Hepatocyte (in vitro differentiated cells): Measurements from ENCODE around the gene GGNBP2.

Experiments used
- EZH2 ChIP-seq: fragments of 200-600 bp; sonication (generic); IDR thresholded peaks from 2 replicates; pipeline ENCODE4 v1.6.1; 2016; ENCODE audit warnings: antibody characterized with exemption, mild to moderate bottlenecking, borderline replicate concordance
- TF ChIP-seq, protein P1 (sequence below): fragments of 200-600 bp; sonication (generic); IDR thresholded peaks from 2 replicates; pipeline ENCODE4 v1.5.1; 2016; ENCODE audit warnings: antibody characterized with exemption, mild to moderate bottlenecking; ENCODE audit not compliant: poor library complexity

GRCh38 chr17:36535669-36536081 lies 9.0 kb upstream of the GGNBP2 start:
- TF ChIP-seq, protein P1, sequence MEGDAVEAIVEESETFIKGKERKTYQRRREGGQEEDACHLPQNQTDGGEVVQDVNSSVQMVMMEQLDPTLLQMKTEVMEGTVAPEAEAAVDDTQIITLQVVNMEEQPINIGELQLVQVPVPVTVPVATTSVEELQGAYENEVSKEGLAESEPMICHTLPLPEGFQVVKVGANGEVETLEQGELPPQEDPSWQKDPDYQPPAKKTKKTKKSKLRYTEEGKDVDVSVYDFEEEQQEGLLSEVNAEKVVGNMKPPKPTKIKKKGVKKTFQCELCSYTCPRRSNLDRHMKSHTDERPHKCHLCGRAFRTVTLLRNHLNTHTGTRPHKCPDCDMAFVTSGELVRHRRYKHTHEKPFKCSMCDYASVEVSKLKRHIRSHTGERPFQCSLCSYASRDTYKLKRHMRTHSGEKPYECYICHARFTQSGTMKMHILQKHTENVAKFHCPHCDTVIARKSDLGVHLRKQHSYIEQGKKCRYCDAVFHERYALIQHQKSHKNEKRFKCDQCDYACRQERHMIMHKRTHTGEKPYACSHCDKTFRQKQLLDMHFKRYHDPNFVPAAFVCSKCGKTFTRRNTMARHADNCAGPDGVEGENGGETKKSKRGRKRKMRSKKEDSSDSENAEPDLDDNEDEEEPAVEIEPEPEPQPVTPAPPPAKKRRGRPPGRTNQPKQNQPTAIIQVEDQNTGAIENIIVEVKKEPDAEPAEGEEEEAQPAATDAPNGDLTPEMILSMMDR: no peak
- TF ChIP-seq EZH2: no peak
